Thyroid gland (tissue), 4 donors: ENCODE results near the gene CPXM2.

ENCODE experiments used
- POLR2A ChIP-seq, 2 donors: fragments of 450-650 bp; IDR thresholded peaks; one replicate each; pipeline ENCODE4 v1.6.1; 2017; ENCODE audit warnings: antibody characterized with exemption in 2 of 2, mild to moderate bottlenecking in 2 of 2, moderate library complexity in 1 of 2
- TF ChIP-seq, protein P1 (sequence below), 6 experiments: fragments of 200-600 bp in 3 of 6; fragments of 450-650 bp in 3 of 6; sonication (generic) in 3 of 6; IDR thresholded peaks; one replicate each; pipeline ENCODE4 v1.5.1; 2016 to 2019; ENCODE audit warnings: antibody characterized with exemption in 6 of 6, mild to moderate bottlenecking in 2 of 6, inconsistent platforms in 1 of 6, moderate library complexity in 1 of 6

DNA sequence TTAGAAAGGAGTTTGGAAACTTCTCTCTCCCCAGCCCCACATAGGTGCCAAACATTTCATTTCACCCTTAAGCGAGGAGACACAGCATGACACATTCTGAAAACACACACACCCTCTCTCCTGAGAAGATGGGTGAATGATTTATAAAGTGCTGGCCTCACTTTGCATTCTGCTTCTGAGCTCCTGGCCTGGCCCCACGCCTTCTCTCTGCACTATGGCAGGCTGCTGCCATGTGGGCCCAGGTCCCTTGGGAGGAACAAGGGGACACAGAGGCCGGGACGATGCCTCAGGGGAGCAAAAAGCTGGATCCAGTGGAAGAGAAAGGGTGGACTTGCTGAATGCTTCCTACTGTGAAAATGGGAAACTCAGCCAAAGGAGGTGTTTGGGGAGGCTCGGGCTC is 56.0 kb downstream of the CPXM2 start:
- TF ChIP-seq, protein P1, sequence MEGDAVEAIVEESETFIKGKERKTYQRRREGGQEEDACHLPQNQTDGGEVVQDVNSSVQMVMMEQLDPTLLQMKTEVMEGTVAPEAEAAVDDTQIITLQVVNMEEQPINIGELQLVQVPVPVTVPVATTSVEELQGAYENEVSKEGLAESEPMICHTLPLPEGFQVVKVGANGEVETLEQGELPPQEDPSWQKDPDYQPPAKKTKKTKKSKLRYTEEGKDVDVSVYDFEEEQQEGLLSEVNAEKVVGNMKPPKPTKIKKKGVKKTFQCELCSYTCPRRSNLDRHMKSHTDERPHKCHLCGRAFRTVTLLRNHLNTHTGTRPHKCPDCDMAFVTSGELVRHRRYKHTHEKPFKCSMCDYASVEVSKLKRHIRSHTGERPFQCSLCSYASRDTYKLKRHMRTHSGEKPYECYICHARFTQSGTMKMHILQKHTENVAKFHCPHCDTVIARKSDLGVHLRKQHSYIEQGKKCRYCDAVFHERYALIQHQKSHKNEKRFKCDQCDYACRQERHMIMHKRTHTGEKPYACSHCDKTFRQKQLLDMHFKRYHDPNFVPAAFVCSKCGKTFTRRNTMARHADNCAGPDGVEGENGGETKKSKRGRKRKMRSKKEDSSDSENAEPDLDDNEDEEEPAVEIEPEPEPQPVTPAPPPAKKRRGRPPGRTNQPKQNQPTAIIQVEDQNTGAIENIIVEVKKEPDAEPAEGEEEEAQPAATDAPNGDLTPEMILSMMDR (IDR thresholded peaks at IDR 0.05) = no peak
- no peak for TF ChIP-seq POLR2A (IDR thresholded peaks at IDR 0.05)
